Transverse colon (tissue), 4 donors: ENCODE results near the gene JARID2.

Experiments
- CTCF ChIP-seq, 5 experiments: fragments of 200-600 bp in 3 of 5; fragments of 450-650 bp in 2 of 5; sonication (generic) in 3 of 5; IDR thresholded peaks; 1 replicate in 2 of 5; 2 replicates in 3 of 5; pipeline ENCODE4 v1.5.1; 2016 to 2017; ENCODE audit warnings: antibody characterized with exemption in 5 of 5, inconsistent platforms in 3 of 5, mild to moderate bottlenecking in 2 of 5, moderate library complexity in 1 of 5
- POLR2A ChIP-seq: fragments of 450-650 bp; IDR thresholded peaks from one replicate; pipeline ENCODE4 v1.6.1; 2016; ENCODE audit warnings: antibody characterized with exemption, mild to moderate bottlenecking, moderate library complexity
- POLR2AphosphoS5 ChIP-seq, 3 donors: sonication (generic); formaldehyde crosslinking; IDR thresholded peaks; one replicate each; pipeline ENCODE4 v1.6.1; 2016; ENCODE audit warnings: antibody characterized with exemption in 3 of 3

GRCh38 chr6:15322184-15322583 is 76.3 kb downstream of the JARID2 start:
- TF ChIP-seq CTCF (IDR thresholded peaks at IDR 0.05) = no peak
- TF ChIP-seq POLR2A = no peak
- no peak for TF ChIP-seq POLR2AphosphoS5 (IDR thresholded peaks at IDR 0.05)
